GM21619 (cell line): ENCODE results near the gene C22orf23.
"Not testable (repeated sequence)": the region's sequence is repeated elsewhere in the genome, so short reads cannot be mapped to it uniquely, and the experiment has no call there.

ENCODE experiments used
- ATAC-seq: cut with Tn5 transposase; IDR thresholded peaks from one replicate; pipeline ENCODE4 v1.9.1; 2021; ENCODE audit not compliant: unreplicated experiment

Gene C22orf23

GRCh38 chr22:37982938-37983859, 29.8 kb upstream of the C22orf23 start:
- ATAC-seq, result no peak

GRCh38 chr22:37982151-37982785, 28.9 kb upstream of the C22orf23 start:
- ATAC-seq, result no peak

- no peak for ATAC-seq
These were observed 28.0 kb upstream of the C22orf23 start for GRCh38 chr22:37981282-37982011.

GRCh38 chr22:37979782-37980181, 26.4 kb upstream of the C22orf23 start:
- no peak for ATAC-seq

- ATAC-seq, result no peak
These were observed 23.1 kb upstream of the C22orf23 start for GRCh38 chr22:37976547-37976946.

GRCh38 chr22:37976022-37976421, 22.6 kb upstream of the C22orf23 start:
- not testable (repeated sequence) for ATAC-seq

GRCh38 chr22:37975153-37975552, 21.8 kb upstream of the C22orf23 start:
- no peak for ATAC-seq

- no peak for ATAC-seq
These were observed 20.1 kb upstream of the C22orf23 start for GRCh38 chr22:37973271-37974170.

GRCh38 chr22:37972527-37972926, 19.1 kb upstream of the C22orf23 start:
- no peak for ATAC-seq

- no peak for ATAC-seq
These were observed 18.4 kb upstream of the C22orf23 start for GRCh38 chr22:37971475-37972434.

GRCh38 chr22:37970864-37971263, 17.5 kb upstream of the C22orf23 start:
- ATAC-seq, result no peak

GRCh38 chr22:37968452-37969251, 15.3 kb upstream of the C22orf23 start:
- ATAC-seq, result no peak

GRCh38 chr22:37967637-37968451, 14.4 kb upstream of the C22orf23 start:
- ATAC-seq, result no peak

- ATAC-seq, result no peak
These were observed 13.7 kb upstream of the C22orf23 start for GRCh38 chr22:37967147-37967546.

- ATAC-seq, result no peak
These were observed 12.7 kb upstream of the C22orf23 start for GRCh38 chr22:37965940-37966664.

GRCh38 chr22:37961062-37961461, 7.7 kb upstream of the C22orf23 start:
- ATAC-seq, result no peak

GRCh38 chr22:37959231-37959825, 5.9 kb upstream of the C22orf23 start:
- ATAC-seq, result no peak
